Coronary artery (tissue), 2 donors: ENCODE results near the gene CPNE2.
"Not testable (repeated sequence)": the region's sequence is repeated elsewhere in the genome, so short reads cannot be mapped to it uniquely, and the experiment has no call there.

Experiments used
- DNase-seq: peaks from one replicate; pipeline ENCODE4 v3.0.0-alpha.2; 2017; ENCODE audit warnings: low spot score
- H3K27ac ChIP-seq, 2 donors: fragments of 200-600 bp; sonication (generic); one replicate each; pipeline ENCODE4 v1.5.1; 2016 to 2019
- H3K4me3 ChIP-seq: fragments of 200-600 bp; sonication (generic); 2 replicates; pipeline ENCODE4 v1.5.1; 2016; ENCODE audit warnings: mild to moderate bottlenecking, moderate library complexity
- CTCF ChIP-seq: fragments of 200-600 bp; sonication (generic); IDR thresholded peaks from one replicate; pipeline ENCODE4 v1.5.1; 2019; ENCODE audit warnings: antibody characterized with exemption

The CPNE2 gene

GRCh38 chr16:57061084-57061905 lies 31.1 kb upstream of the CPNE2 start:
- peak overlapping the region; percentile 87 to 91 for H3K27ac ChIP-seq
- H3K4me3 ChIP-seq = no peak overlapping the region
- DNase-seq = peak; percentile 92
- no peak for TF ChIP-seq CTCF

GRCh38 chr16:57062329-57062728 lies 30.1 kb upstream of the CPNE2 start:
- TF ChIP-seq CTCF = no peak
- H3K4me3 ChIP-seq = no peak overlapping the region
- no peak for DNase-seq
- peak overlapping the region; percentile 26 to 91 for H3K27ac ChIP-seq

- H3K27ac ChIP-seq, H3K4me3 ChIP-seq, DNase-seq: not testable (repeated sequence)
Measured at GRCh38 chr16:57063189-57063588, 29.2 kb upstream of the CPNE2 start.

- no peak for DNase-seq
- Histone ChIP-seq H3K4me3 (no peak overlapping the region), H3K27ac (no peak overlapping the region)
- no peak for TF ChIP-seq CTCF
Measured at GRCh38 chr16:57064995-57065394, 27.4 kb upstream of the CPNE2 start.

- TF ChIP-seq CTCF = no peak
- no peak overlapping the region for H3K4me3 ChIP-seq
- no peak overlapping the region for H3K27ac ChIP-seq
- DNase-seq = no peak
Measured at GRCh38 chr16:57066625-57067024, 25.8 kb upstream of the CPNE2 start.

- TF ChIP-seq CTCF = no peak
- no peak for DNase-seq
- Histone ChIP-seq H3K27ac (no peak overlapping the region), H3K4me3 (no peak overlapping the region)
Measured at GRCh38 chr16:57067347-57067746, 25.0 kb upstream of the CPNE2 start.

- TF ChIP-seq CTCF = no peak
- no peak overlapping the region for H3K27ac ChIP-seq
- no peak for DNase-seq
- H3K4me3 ChIP-seq = no peak overlapping the region
Measured at GRCh38 chr16:57069053-57069452, 23.3 kb upstream of the CPNE2 start.
